T-cell (primary cell): ENCODE results near the gene ERAP2. TPM values are rescaled to one million over a fixed set of nuclear protein-coding genes. Genes with fewer than 3 reads are reported as not detected.

ENCODE experiments used
- ATAC-seq, 4 experiments: fragments of 200-7000 bp in 3 of 4; fragments of 150-1000 bp in 1 of 4; cut with Tn5 transposase; replicated peaks in 1 of 4; 1 replicate in 3 of 4; 2 replicates in 1 of 4; pipeline ENCODE4 v1.10.0; 2021; ENCODE audit warnings: moderate library complexity in 3 of 4, mild to moderate bottlenecking in 2 of 4, moderate number of reproducible peaks in 1 of 4
- CTCF ChIA-PET, 2 donors: fragments of 300-600 bp; sonication (Branson Sonifier 250); formaldehyde crosslinking; loops; one replicate each; lab custom pipeline; 2022; ENCODE audit warnings: antibody characterized with exemption in 2 of 2; lab: Charles Lee
- POLR2A ChIA-PET, 2 donors: fragments of 300-600 bp; sonication (Branson Sonifier 250); formaldehyde crosslinking; loops; one replicate each; lab custom pipeline; 2022; ENCODE audit warnings: antibody characterized with exemption in 2 of 2; lab: Charles Lee
- DNase-seq, 35 experiments: peaks; one replicate each; pipeline versions ENCODE4 v3.0.0 to v3.0.0-alpha.2; 2013 to 2023
- H3K27ac ChIP-seq: one replicate; pipeline ENCODE4 v1.5.1; 2013; ENCODE audit warnings: low read length
- H3K27me3 ChIP-seq, 2 experiments: replicated peaks in 1 of 2; 1 replicate in 1 of 2; 2 replicates in 1 of 2; pipeline versions ENCODE4 v1.6.1 to v1.7.0; 2013; ENCODE audit warnings: low read length in 1 of 2, mixed read lengths in 1 of 2; ENCODE audit not compliant: control insufficient read depth in 2 of 2, insufficient read depth in 2 of 2; ENCODE audit errors: extremely low read depth in 1 of 2
- H3K36me3 ChIP-seq, 2 donors: 1 replicate in 1 of 2; 2 replicates in 1 of 2; pipeline versions ENCODE4 v1.6.1 to v1.7.0; 2013; ENCODE audit warnings: low read length in 1 of 2; ENCODE audit not compliant: control insufficient read depth in 2 of 2, insufficient read depth in 1 of 2; ENCODE audit errors: extremely low read depth in 1 of 2
- H3K4me1 ChIP-seq, 2 experiments: 1 replicate in 1 of 2; 2 replicates in 1 of 2; pipeline versions ENCODE4 v1.6.1 to v1.7.0; 2013; ENCODE audit warnings: low read length in 2 of 2, mixed read lengths in 1 of 2; ENCODE audit not compliant: insufficient read depth in 2 of 2, control insufficient read depth in 1 of 2; ENCODE audit errors: extremely low read depth in 1 of 2
- H3K4me3 ChIP-seq, 2 donors: 1 replicate in 1 of 2; 2 replicates in 1 of 2; pipeline versions ENCODE4 v1.5.1 to v1.7.0; 2013; ENCODE audit warnings: mild to moderate bottlenecking in 2 of 2, low read length in 1 of 2, moderate library complexity in 1 of 2; ENCODE audit not compliant: control insufficient read depth in 1 of 2; ENCODE audit errors: extremely low read depth in 1 of 2
- H3K9me3 ChIP-seq: 2 replicates; pipeline ENCODE4 v1.7.0; 2013
- H3K27ac Mint-ChIP-seq, 2 donors: one replicate each; pipeline ENCODE4 v1.8.0; 2020 to 2021; ENCODE audit warnings: mild to moderate bottlenecking in 2 of 2, mixed read lengths in 2 of 2
- H3K27me3 Mint-ChIP-seq, 2 donors: one replicate each; pipeline ENCODE4 v1.8.0; 2021 to 2022; ENCODE audit warnings: mixed read lengths in 2 of 2
- H3K36me3 Mint-ChIP-seq: one replicate; pipeline ENCODE4 v1.8.0; 2021; ENCODE audit warnings: mixed read lengths
- H3K4me1 Mint-ChIP-seq, 3 donors: one replicate each; pipeline ENCODE4 v1.8.0; 2020 to 2022; ENCODE audit warnings: mixed read lengths in 3 of 3, mild to moderate bottlenecking in 1 of 3
- H3K4me3 Mint-ChIP-seq, 3 donors: one replicate each; pipeline ENCODE4 v1.8.0; 2020 to 2022; ENCODE audit warnings: mild to moderate bottlenecking in 3 of 3, mixed read lengths in 3 of 3, moderate library complexity in 3 of 3
- H3K9me3 Mint-ChIP-seq, 3 donors: one replicate each; pipeline ENCODE4 v1.8.0; 2020 to 2022; ENCODE audit warnings: mixed read lengths in 3 of 3
- WGBS: methylation state at CpG from one replicate; pipeline ENCODE4 v1.1.5; 2013; ENCODE audit warnings: missing lambda C conversion rate; ENCODE audit not compliant: insufficient coverage; 5-methylcytosine and 5-hydroxymethylcytosine counted together
- total RNA-seq, 35 experiments: library from RNA in 6 of 35; stranded (reverse) in 6 of 35; fragments of 120-200 nt in 1 of 35; gene quantifications; one replicate each; pipeline versions ENCODE4 v1.2.1 to v1.2.4 and lab custom pipeline; 2013 to 2026

Gene ERAP2
- total RNA-seq, 5 donors from 2014 or later (not counting 1 experiment from before 2014, with no cell fraction given), result 40.4 to 162 (median 71.6) TPM

GRCh38 chr5:96957254-96958049, 81.2 kb downstream of the ERAP2 start:
- Mint-ChIP-seq H3K9me3 (no peaks in the 10 kb centered on the region), H3K4me1 (peaks cover 75 to 86% (median 81%) of the 10 kb centered on the region in 3 donors), H3K4me3 (peak overlapping the region; percentile 58 to 63 (median 60)), H3K27ac (peak overlapping the region; percentile 89 to 94), H3K36me3 (peaks cover 9% of the 10 kb centered on the region), H3K27me3 (no peaks in the 10 kb centered on the region)
- no peak overlapping the region for H3K4me3 ChIP-seq
- CTCF ChIA-PET, result interaction anchor here in 1 of 2 donors (1.1 to 1.2 kb wide), 3 partner anchors 21 to 93 kb away, joined by 3 read pairs; partner anchors contain the start of gene LNPEP
- peak overlapping the region; percentile 47 for H3K27ac ChIP-seq
- no peaks in the 10 kb centered on the region for H3K27me3 ChIP-seq
- POLR2A ChIA-PET, result interaction anchor here in 1 of 2 donors (0.6 kb wide), 2 partner anchors 16 to 308 kb away, joined by 3 read pairs; no protein-coding TSS in a partner anchor
- H3K4me1 ChIP-seq, result peaks cover 33 to 44% of the 10 kb centered on the region in 2 experiments
- 19% methylated on average over 4 of the region's 4 CpGs for WGBS
- DNase-seq, result peak in 1 of 35 experiments; percentile 34
- peak; percentile 21 to 28 (median 26) for ATAC-seq
- no peaks in the 10 kb centered on the region for H3K9me3 ChIP-seq
- H3K36me3 ChIP-seq, result no peaks in the 10 kb centered on the region

- DNase-seq (no peak), ATAC-seq (no peak)
- Histone ChIP-seq H3K27ac (peak overlapping the region; percentile 43), H3K4me1 (peaks cover 38 to 53% of the 10 kb centered on the region in 2 experiments), H3K4me3 (no peak overlapping the region), H3K9me3 (no peaks in the 10 kb centered on the region), H3K27me3 (no peaks in the 10 kb centered on the region), H3K36me3 (no peaks in the 10 kb centered on the region)
- CTCF ChIA-PET, result interaction anchor here in 1 of 2 donors (0.5 to 0.7 kb wide), 2 partner anchors 10 to 258 kb away, joined by 3 read pairs; no protein-coding TSS in a partner anchor
- no peaks in the 10 kb centered on the region for H3K27me3 Mint-ChIP-seq
- POLR2A ChIA-PET, result interaction anchor here (0.6 to 1.2 kb wide), 3 partner anchors 16 to 23 kb away, joined by 3 to 6 read pairs (median 4); partner anchors contain the start of gene LNPEP (in 1 of the 2)
- peak overlapping the region; percentile 58 to 63 (median 60) for H3K4me3 Mint-ChIP-seq
- peak overlapping the region; percentile 89 to 94 for H3K27ac Mint-ChIP-seq
- H3K4me1 Mint-ChIP-seq, result peaks cover 74 to 86% (median 81%) of the 10 kb centered on the region in 3 donors
- H3K9me3 Mint-ChIP-seq, result no peaks in the 10 kb centered on the region
- WGBS, result 90% methylated on average over 3 of the region's 5 CpGs
- peaks cover 9% of the 10 kb centered on the region for H3K36me3 Mint-ChIP-seq
Observed at GRCh38 chr5:96958977-96959376, 82.7 kb downstream of the ERAP2 start.

GRCh38 chr5:96961053-96961452, 84.8 kb downstream of the ERAP2 start:
- ChIA-PET CTCF (interaction anchor here (0.6 to 3.6 kb wide), 9 partner anchors 12 to 1810 kb away, joined by 3 to 17 read pairs (median 3); partner anchors contain the start of gene LNPEP (in 1 of the 2)), POLR2A (interaction anchor here (0.5 to 1.0 kb wide), 9 partner anchors 11 to 1983 kb away, joined by 3 to 6 read pairs (median 3); no protein-coding TSS in a partner anchor)
- Mint-ChIP-seq H3K9me3 (no peaks in the 10 kb centered on the region), H3K36me3 (peaks cover 13% of the 10 kb centered on the region), H3K4me1 (peaks cover 80 to 88% (median 86%) of the 10 kb centered on the region in 3 donors), H3K4me3 (peak overlapping the region in 2 of 3 donors; percentile 60 to 78), H3K27me3 (no peaks in the 10 kb centered on the region), H3K27ac (peak overlapping the region; percentile 86 to 95)
- peak; percentile 67 to 72 (median 68) for ATAC-seq
- Histone ChIP-seq H3K27ac (peak overlapping the region; percentile 47), H3K27me3 (no peaks in the 10 kb centered on the region), H3K36me3 (no peaks in the 10 kb centered on the region), H3K4me3 (no peak overlapping the region), H3K4me1 (peaks cover 33 to 64% of the 10 kb centered on the region in 2 experiments), H3K9me3 (no peaks in the 10 kb centered on the region)
- WGBS, result no CpG with 5 or more reads among the region's 1 CpG
- peak in 2 of 35 experiments; percentile 11 to 76 for DNase-seq

- DNase-seq (peak in 19 of 35 experiments; percentile 7 to 60 (median 18)), ATAC-seq (peak; percentile 26 to 71 (median 32))
- no peaks in the 10 kb centered on the region for H3K9me3 ChIP-seq
- peaks cover 76 to 85% (median 82%) of the 10 kb centered on the region in 3 donors for H3K4me1 Mint-ChIP-seq
- no peaks in the 10 kb centered on the region for H3K36me3 ChIP-seq
- H3K4me1 ChIP-seq, result peaks cover 23 to 58% of the 10 kb centered on the region in 2 experiments
- ChIA-PET POLR2A (interaction anchor here (0.7 to 1.6 kb wide), 7 partner anchors 12 to 261 kb away, joined by 3 to 9 read pairs (median 4); partner anchors contain the start of gene LNPEP (in 1 of the 2)), CTCF (interaction anchor here (0.7 to 3.6 kb wide), 5 partner anchors 11 to 1317 kb away, joined by 3 to 17 read pairs (median 4); partner anchors contain the start of gene LNPEP (in 1 of the 2))
- H3K27ac ChIP-seq, result peak overlapping the region; percentile 47
- no peak overlapping the region for H3K4me3 ChIP-seq
- H3K27me3 ChIP-seq, result no peaks in the 10 kb centered on the region
- 71% methylated on average over 1 of the region's 4 CpGs for whole genome bisulfite sequencing
- H3K9me3 Mint-ChIP-seq, result no peaks in the 10 kb centered on the region
- H3K4me3 Mint-ChIP-seq, result peak overlapping the region; percentile 68 to 78 (median 72)
- peak overlapping the region; percentile 95 for H3K27ac Mint-ChIP-seq
- no peaks in the 10 kb centered on the region for H3K27me3 Mint-ChIP-seq
- H3K36me3 Mint-ChIP-seq, result peaks cover 12% of the 10 kb centered on the region
Observed at GRCh38 chr5:96962540-96962991, 86.3 kb downstream of the ERAP2 start.

DNA sequence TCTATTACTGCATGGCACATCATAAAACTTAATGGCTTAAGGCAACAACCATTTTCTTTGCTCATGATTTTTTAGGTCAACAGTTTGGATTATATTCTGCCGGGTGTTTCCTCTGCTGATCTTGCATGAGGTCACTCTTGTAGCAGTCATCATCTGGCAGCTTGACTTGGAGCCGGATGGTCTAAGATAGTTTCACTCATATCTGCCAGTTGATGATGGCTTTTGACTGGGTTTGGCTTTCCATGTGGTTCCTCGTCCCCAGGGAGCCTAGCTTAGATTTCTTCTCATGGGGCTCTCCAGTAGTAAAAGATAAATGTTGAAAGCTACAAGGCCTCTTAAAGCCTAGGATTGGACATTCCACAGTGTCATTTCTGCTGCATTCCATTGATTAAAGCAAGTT, 87.0 kb downstream of the ERAP2 start:
- Mint-ChIP-seq H3K36me3 (peaks cover 12% of the 10 kb centered on the region), H3K9me3 (no peaks in the 10 kb centered on the region), H3K27me3 (no peaks in the 10 kb centered on the region), H3K27ac (peak overlapping the region; percentile 95), H3K4me3 (peak overlapping the region; percentile 68 to 78 (median 72)), H3K4me1 (peaks cover 76 to 85% (median 82%) of the 10 kb centered on the region in 3 donors)
- 65% methylated on average over 2 of the region's 3 CpGs for WGBS
- ATAC-seq, result peak in 2 of 4 experiments; percentile 32 to 56
- DNase-seq, result peak in 1 of 35 experiments; percentile 43
- ChIA-PET POLR2A (interaction anchor here (1.3 to 1.6 kb wide), 3 partner anchors 13 to 27 kb away, joined by 4 to 9 read pairs (median 8); partner anchors contain the start of gene LNPEP (in 1 of the 2)), CTCF (interaction anchor here in 1 of 2 donors (1.3 to 3.6 kb wide), 3 partner anchors 10 to 26 kb away, joined by 3 to 17 read pairs (median 4); partner anchors contain the start of gene LNPEP)
- no peak overlapping the region for H3K4me3 ChIP-seq
- H3K27me3 ChIP-seq, result no peaks in the 10 kb centered on the region
- H3K9me3 ChIP-seq, result no peaks in the 10 kb centered on the region
- H3K4me1 ChIP-seq, result peaks cover 22 to 54% of the 10 kb centered on the region in 2 experiments
- peak overlapping the region; percentile 40 for H3K27ac ChIP-seq
- no peaks in the 10 kb centered on the region for H3K36me3 ChIP-seq
